ENCODE measurements around the gene CTAGE4.
"Not testable (repeated sequence)": the region's sequence is repeated elsewhere in the genome, so short reads cannot be mapped to it uniquely, and the experiment has no call there.

CTAGE4 gene

DNA sequence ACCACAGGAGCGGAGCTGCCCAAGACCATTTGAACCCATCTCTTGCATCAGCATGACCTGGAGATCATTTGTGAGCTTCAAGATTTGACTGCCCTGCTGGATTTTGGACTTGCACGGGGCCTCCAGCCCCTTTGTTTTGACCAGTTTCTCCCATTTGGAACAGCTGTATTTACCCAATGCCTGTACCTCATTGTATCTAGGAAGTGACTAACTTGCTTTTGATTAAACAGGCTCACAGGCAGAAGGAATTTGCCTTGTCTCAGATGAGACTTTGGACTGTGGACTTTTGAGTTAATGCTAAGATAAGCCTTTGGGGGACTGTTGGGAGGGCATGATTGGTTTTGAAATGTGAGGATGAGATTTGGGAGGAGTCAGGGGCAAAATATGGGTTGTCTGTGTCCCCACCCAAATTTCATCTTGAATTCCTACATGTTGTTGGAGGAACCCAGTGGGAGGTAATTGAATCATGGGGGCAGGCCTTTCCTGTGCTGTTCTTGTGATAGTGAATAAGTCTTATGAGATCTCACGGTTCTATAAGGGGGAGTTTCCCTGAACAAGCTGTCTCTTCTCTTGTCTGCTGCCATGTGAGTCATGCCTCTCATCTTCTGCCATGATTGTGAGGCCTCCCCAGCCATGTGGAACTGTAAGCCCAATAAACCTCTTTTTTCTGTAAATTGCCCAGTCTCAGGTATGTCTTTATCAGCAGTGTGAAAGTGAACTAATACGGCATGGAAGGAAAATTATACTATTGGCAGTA lies 11.5 kb upstream of the CTAGE4 start:
- not testable (repeated sequence) for DNase-seq (ENCODE audit: low spot score); H2BK12ac ChIP-seq (ENCODE audit: low read length)
- WGBS, 2 donors (ENCODE audit: extremely low coverage in 2 of 2, insufficient read length in 2 of 2, insufficient replicate concordance in 1 of 2) = no CpG with 5 or more reads among the region's 4 CpGs

DNA sequence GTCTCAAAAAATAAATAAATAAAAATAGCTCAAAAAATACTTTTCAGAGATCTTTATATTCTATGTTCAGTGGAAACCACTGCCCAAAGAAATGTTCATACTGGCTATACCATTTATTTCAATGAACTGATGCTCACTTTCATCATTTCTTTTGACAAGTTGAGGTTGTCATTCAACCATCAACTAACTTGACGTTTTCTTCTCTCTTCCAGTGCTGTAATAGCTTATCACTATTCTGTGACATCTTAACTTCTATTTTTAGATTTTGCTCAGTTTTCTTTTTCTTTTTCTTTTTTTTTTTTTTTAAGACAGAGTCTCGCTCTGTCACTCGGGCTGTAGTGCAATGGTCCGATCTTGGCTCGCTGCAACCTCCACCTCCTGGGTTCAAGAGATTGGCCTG lies 8.7 kb upstream of the CTAGE4 start:
- no peak overlapping the region for H3K23ac ChIP-seq (ENCODE audit: low read depth, low read length, poor library complexity)
- no peaks in the 10 kb centered on the region for H3K27me3 ChIP-seq (ENCODE audit: control insufficient read depth in 3 of 3, insufficient read depth in 3 of 3, low read depth in 1 of 3, low read length in 3 of 3)
- DNase-seq (ENCODE audit: low spot score) = no peak
- H4K8ac ChIP-seq (ENCODE audit: low read depth, low read length) = no peak overlapping the region
- H3K4ac ChIP-seq (ENCODE audit: low read length) = no peak overlapping the region
- no peak overlapping the region for H2AK5ac ChIP-seq (ENCODE audit: low read depth, low read length)
- no peak overlapping the region for H3K4me2 ChIP-seq (ENCODE audit: insufficient read depth, low read length, poor library complexity, severe bottlenecking)
- H3K4me1 ChIP-seq (ENCODE audit: control insufficient read depth in 2 of 2, insufficient read depth in 1 of 2, low read depth in 1 of 2, low read length in 2 of 2) = no peaks in the 10 kb centered on the region
- H3K4me3 ChIP-seq (ENCODE audit: low read length in 2 of 2) = no peak overlapping the region
- no peak overlapping the region for H3K9ac ChIP-seq (ENCODE audit: low read depth, low read length, poor library complexity)
- no peak overlapping the region for H4K91ac ChIP-seq (ENCODE audit: low read depth, low read length, poor library complexity)
- H3K79me1 ChIP-seq (ENCODE audit: low read depth, low read length) = peaks cover 1% of the 10 kb centered on the region
- H2BK120ac ChIP-seq (ENCODE audit: low read depth, low read length) = no peak overlapping the region
- no peaks in the 10 kb centered on the region for H3K36me3 ChIP-seq (replicated peaks in 1 of 2; ENCODE audit: control insufficient read depth in 2 of 2, insufficient read depth in 2 of 2, low read length in 2 of 2)
- H2AFZ ChIP-seq (ENCODE audit: low read length) = no peak overlapping the region
- WGBS, 2 donors (ENCODE audit: extremely low coverage in 2 of 2, insufficient read length in 2 of 2, insufficient replicate concordance in 1 of 2) = no CpG with 5 or more reads among the region's 5 CpGs
- H2BK12ac ChIP-seq (ENCODE audit: low read length) = no peak overlapping the region
- H3K27ac ChIP-seq (replicated peaks; ENCODE audit: low read length) = no peak overlapping the region
- H2BK15ac ChIP-seq (ENCODE audit: low read length) = no peak overlapping the region
- H3K18ac ChIP-seq (ENCODE audit: low read length) = no peak overlapping the region
- no peak overlapping the region for H2BK5ac ChIP-seq (ENCODE audit: low read length)
- no peaks in the 10 kb centered on the region for H3K9me3 ChIP-seq (replicated peaks in 1 of 2; ENCODE audit: control insufficient read depth in 2 of 2, insufficient read depth in 1 of 2, low read depth in 1 of 2, low read length in 2 of 2)
- no peak overlapping the region for H3K14ac ChIP-seq (ENCODE audit: low read length)

More for the DNA sequence above, 11.5 kb upstream of the CTAGE4 start:
- not testable (repeated sequence) for H3K27ac ChIP-seq (replicated peaks; ENCODE audit: low read length); H4K91ac ChIP-seq (ENCODE audit: low read depth, low read length, poor library complexity); H3K79me1 ChIP-seq (ENCODE audit: low read depth, low read length); H3K4me3 ChIP-seq (ENCODE audit: low read length in 2 of 2); H3K9ac ChIP-seq (ENCODE audit: low read depth, low read length, poor library complexity); H3K4me2 ChIP-seq (ENCODE audit: insufficient read depth, low read length, poor library complexity, severe bottlenecking); H3K27me3 ChIP-seq (ENCODE audit: control insufficient read depth in 3 of 3, insufficient read depth in 3 of 3, low read depth in 1 of 3, low read length in 3 of 3); H3K4me1 ChIP-seq (ENCODE audit: control insufficient read depth in 2 of 2, insufficient read depth in 1 of 2, low read depth in 1 of 2, low read length in 2 of 2); H3K4ac ChIP-seq (ENCODE audit: low read length); H2BK5ac ChIP-seq (ENCODE audit: low read length); H2AFZ ChIP-seq (ENCODE audit: low read length); H2BK15ac ChIP-seq (ENCODE audit: low read length); H4K8ac ChIP-seq (ENCODE audit: low read depth, low read length); H3K9me3 ChIP-seq (replicated peaks in 1 of 2; ENCODE audit: control insufficient read depth in 2 of 2, insufficient read depth in 1 of 2, low read depth in 1 of 2, low read length in 2 of 2); H3K18ac ChIP-seq (ENCODE audit: low read length); H3K14ac ChIP-seq (ENCODE audit: low read length); H2AK5ac ChIP-seq (ENCODE audit: low read depth, low read length); H2BK120ac ChIP-seq (ENCODE audit: low read depth, low read length); H3K23ac ChIP-seq (ENCODE audit: low read depth, low read length, poor library complexity); H3K36me3 ChIP-seq (replicated peaks in 1 of 2; ENCODE audit: control insufficient read depth in 2 of 2, insufficient read depth in 2 of 2, low read length in 2 of 2)

DNA sequence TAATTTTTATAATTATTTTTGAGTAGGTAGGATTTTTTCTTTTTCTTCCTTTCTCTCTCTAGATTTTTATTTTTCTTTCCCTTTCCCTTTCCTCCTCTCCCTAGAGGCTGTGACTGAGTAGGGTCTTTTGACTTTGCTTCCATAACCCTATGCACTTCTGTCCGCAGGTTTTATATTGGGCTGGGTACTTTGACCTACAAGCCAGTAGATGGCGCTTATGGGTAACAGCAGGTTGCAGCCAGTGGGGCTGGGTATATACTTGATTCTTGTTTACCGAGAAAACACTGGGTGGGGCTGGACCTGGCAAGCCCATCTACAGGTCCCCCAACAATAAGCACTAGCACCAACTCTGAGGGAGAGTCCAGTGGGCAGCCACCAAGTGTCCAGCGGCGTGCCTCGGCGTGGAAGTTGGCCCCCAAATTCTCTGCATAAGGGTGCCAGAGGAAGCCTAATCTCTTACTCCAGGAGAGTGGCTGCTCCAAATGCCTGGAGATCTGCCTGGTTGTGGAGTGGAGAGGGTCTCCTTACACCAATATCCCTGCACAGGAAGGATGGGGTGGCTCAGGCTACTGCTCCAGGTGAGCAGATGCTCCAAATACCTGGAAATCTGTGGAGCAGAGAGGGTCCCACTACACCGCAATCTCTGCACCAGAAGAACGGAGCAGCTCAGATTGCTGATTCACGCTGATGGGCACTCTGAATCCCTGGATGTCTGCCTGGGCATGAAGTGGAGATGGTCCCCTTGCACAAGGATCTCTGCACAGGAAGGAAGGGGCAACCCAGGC lies 4.7 kb upstream of the CTAGE4 start:
- H3K4me1 ChIP-seq (ENCODE audit: control insufficient read depth in 2 of 2, insufficient read depth in 1 of 2, low read depth in 1 of 2, low read length in 2 of 2); H3K27me3 ChIP-seq (ENCODE audit: control insufficient read depth in 3 of 3, insufficient read depth in 3 of 3, low read depth in 1 of 3, low read length in 3 of 3); H3K27ac ChIP-seq (replicated peaks; ENCODE audit: low read length); H3K36me3 ChIP-seq (replicated peaks in 1 of 2; ENCODE audit: control insufficient read depth in 2 of 2, insufficient read depth in 2 of 2, low read length in 2 of 2); H3K9me3 ChIP-seq (replicated peaks in 1 of 2; ENCODE audit: control insufficient read depth in 2 of 2, insufficient read depth in 1 of 2, low read depth in 1 of 2, low read length in 2 of 2); H2AK5ac ChIP-seq (ENCODE audit: low read depth, low read length); H2BK12ac ChIP-seq (ENCODE audit: low read length); H3K4me2 ChIP-seq (ENCODE audit: insufficient read depth, low read length, poor library complexity, severe bottlenecking); H2AFZ ChIP-seq (ENCODE audit: low read length); H3K79me1 ChIP-seq (ENCODE audit: low read depth, low read length); H3K9ac ChIP-seq (ENCODE audit: low read depth, low read length, poor library complexity); H3K14ac ChIP-seq (ENCODE audit: low read length); H3K18ac ChIP-seq (ENCODE audit: low read length); H3K4ac ChIP-seq (ENCODE audit: low read length); H3K4me3 ChIP-seq (ENCODE audit: low read length in 2 of 2); H4K91ac ChIP-seq (ENCODE audit: low read depth, low read length, poor library complexity); H4K8ac ChIP-seq (ENCODE audit: low read depth, low read length); H2BK5ac ChIP-seq (ENCODE audit: low read length); DNase-seq (ENCODE audit: low spot score); H3K23ac ChIP-seq (ENCODE audit: low read depth, low read length, poor library complexity); H2BK15ac ChIP-seq (ENCODE audit: low read length); H2BK120ac ChIP-seq (ENCODE audit: low read depth, low read length): not testable (repeated sequence)
- no CpG with 5 or more reads among the region's 10 CpGs for WGBS, 2 donors (ENCODE audit: extremely low coverage in 2 of 2, insufficient read length in 2 of 2, insufficient replicate concordance in 1 of 2)

DNA sequence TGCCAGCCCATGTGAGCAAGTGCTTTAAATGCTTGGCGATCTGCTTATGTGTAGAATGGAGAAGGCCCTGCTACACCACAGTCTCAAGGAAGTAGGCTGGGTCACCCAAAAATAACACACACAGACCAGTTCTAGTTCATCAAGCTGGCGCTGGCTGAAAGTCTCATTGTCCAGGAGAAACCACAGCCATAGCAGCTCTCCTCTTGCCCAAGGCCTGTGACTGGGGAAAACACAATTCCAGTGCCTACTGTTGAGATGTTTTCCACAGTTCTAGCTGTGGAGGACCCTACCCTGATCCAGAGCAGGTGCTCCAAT lies 4.1 kb upstream of the CTAGE4 start:
- H3K14ac ChIP-seq (ENCODE audit: low read length); H3K23ac ChIP-seq (ENCODE audit: low read depth, low read length, poor library complexity); H2BK120ac ChIP-seq (ENCODE audit: low read depth, low read length); H3K9me3 ChIP-seq (replicated peaks in 1 of 2; ENCODE audit: control insufficient read depth in 2 of 2, insufficient read depth in 1 of 2, low read depth in 1 of 2, low read length in 2 of 2); H4K91ac ChIP-seq (ENCODE audit: low read depth, low read length, poor library complexity); H2BK15ac ChIP-seq (ENCODE audit: low read length); H3K4me1 ChIP-seq (ENCODE audit: control insufficient read depth in 2 of 2, insufficient read depth in 1 of 2, low read depth in 1 of 2, low read length in 2 of 2); DNase-seq (ENCODE audit: low spot score); H3K79me1 ChIP-seq (ENCODE audit: low read depth, low read length); H3K36me3 ChIP-seq (replicated peaks in 1 of 2; ENCODE audit: control insufficient read depth in 2 of 2, insufficient read depth in 2 of 2, low read length in 2 of 2); H2BK5ac ChIP-seq (ENCODE audit: low read length); H3K4ac ChIP-seq (ENCODE audit: low read length); H2BK12ac ChIP-seq (ENCODE audit: low read length); H3K4me2 ChIP-seq (ENCODE audit: insufficient read depth, low read length, poor library complexity, severe bottlenecking); H3K27me3 ChIP-seq (ENCODE audit: control insufficient read depth in 3 of 3, insufficient read depth in 3 of 3, low read depth in 1 of 3, low read length in 3 of 3); H2AFZ ChIP-seq (ENCODE audit: low read length); H3K18ac ChIP-seq (ENCODE audit: low read length); H3K9ac ChIP-seq (ENCODE audit: low read depth, low read length, poor library complexity); H3K27ac ChIP-seq (replicated peaks; ENCODE audit: low read length); H2AK5ac ChIP-seq (ENCODE audit: low read depth, low read length); H3K4me3 ChIP-seq (ENCODE audit: low read length in 2 of 2); H4K8ac ChIP-seq (ENCODE audit: low read depth, low read length): not testable (repeated sequence)
- no CpG with 5 or more reads among the region's 2 CpGs for WGBS, 2 donors (ENCODE audit: extremely low coverage in 2 of 2, insufficient read length in 2 of 2, insufficient replicate concordance in 1 of 2)
